Adrenal gland (tissue), 5 donors: ENCODE data around the gene CD44.

Source experiments
- CTCF ChIP-seq, 6 experiments: fragments of 450-650 bp in 4 of 6; fragments of 200-600 bp in 2 of 6; sonication (generic) in 1 of 6; IDR thresholded peaks; 1 replicate in 5 of 6; 2 replicates in 1 of 6; pipeline versions ENCODE4 v1.5.1 to v1.8.0; 2016 to 2021; ENCODE audit warnings: antibody characterized with exemption in 6 of 6, mild to moderate bottlenecking in 2 of 6, moderate library complexity in 1 of 6
- POLR2A ChIP-seq, 2 donors: fragments of 450-650 bp; IDR thresholded peaks; one replicate each; pipeline ENCODE4 v1.6.1; 2017; ENCODE audit warnings: antibody characterized with exemption in 2 of 2, mild to moderate bottlenecking in 2 of 2, moderate library complexity in 1 of 2
- donor health status: DM: no; HTN: no; CAD: no.

GRCh38 chr11:35272391-35272902 is 133.5 kb downstream of the CD44 start:
- TF ChIP-seq POLR2A (IDR thresholded peaks at IDR 0.05) (no peak), CTCF (IDR thresholded peaks at IDR 0.05) (no peak)
